Smooth muscle cell (in vitro differentiated cells): ENCODE results near the gene CEP290. TPM values are rescaled to one million over a fixed set of nuclear protein-coding genes. Genes with fewer than 3 reads are reported as not detected.

Experiments
- DNase-seq: peaks from one replicate; lab custom pipeline; 2025; ENCODE audit not compliant: unreplicated experiment; lab: John Stamatoyannopoulos, UW
- H2AFZ ChIP-seq: fragments of 200-600 bp; sonication (generic); 2 replicates; pipeline ENCODE4 v1.6.0; 2016; ENCODE audit warnings: antibody characterized with exemption, low read depth, mild to moderate bottlenecking
- H3F3A ChIP-seq: fragments of 200-600 bp; sonication (generic); 2 replicates; pipeline ENCODE4 v1.6.0; 2017; ENCODE audit warnings: antibody characterized with exemption, low read depth
- H3K27ac ChIP-seq: fragments of 200-600 bp; sonication (generic); 2 replicates; pipeline ENCODE4 v1.5.1; 2016; ENCODE audit warnings: low read depth, mild to moderate bottlenecking
- H3K27me3 ChIP-seq: fragments of 200-600 bp; sonication (generic); 2 replicates; pipeline ENCODE4 v1.6.1; 2016; ENCODE audit warnings: low read depth, mild to moderate bottlenecking
- H3K36me3 ChIP-seq: fragments of 200-600 bp; sonication (generic); 2 replicates; pipeline ENCODE4 v1.5.1; 2016; ENCODE audit warnings: low read depth
- H3K4me1 ChIP-seq: fragments of 200-600 bp; sonication (generic); 2 replicates; pipeline ENCODE4 v1.5.1; 2016; ENCODE audit warnings: low read depth
- H3K4me2 ChIP-seq: fragments of 200-600 bp; sonication (generic); 2 replicates; pipeline ENCODE4 v1.6.0; 2016; ENCODE audit warnings: mild to moderate bottlenecking
- H3K4me3 ChIP-seq: fragments of 200-600 bp; sonication (generic); 2 replicates; pipeline ENCODE4 v1.5.1; 2016; ENCODE audit warnings: mild to moderate bottlenecking
- H3K79me2 ChIP-seq: fragments of 200-600 bp; sonication (generic); 2 replicates; pipeline ENCODE4 v1.6.0; 2016; ENCODE audit warnings: low read depth, mild to moderate bottlenecking
- H3K9ac ChIP-seq: fragments of 200-600 bp; sonication (generic); 2 replicates; pipeline ENCODE4 v1.6.0; 2016; ENCODE audit warnings: low read depth
- H3K9me3 ChIP-seq: fragments of 200-600 bp; sonication (generic); replicated peaks from 2 replicates; pipeline ENCODE4 v1.5.1; 2016; ENCODE audit warnings: low read depth
- H4K20me1 ChIP-seq: fragments of 200-600 bp; sonication (generic); 2 replicates; pipeline ENCODE4 v1.6.0; 2016; ENCODE audit warnings: low read depth
- WGBS: methylation state at CpG from one replicate; pipeline ENCODE4 v1.1.7; 2016; ENCODE audit warnings: low lambda C conversion rate; 5-methylcytosine and 5-hydroxymethylcytosine counted together
- polyA plus RNA-seq: library from polyadenylated mRNA; unstranded; fragments of >200 nt; fragmentation: Nextera tagmentation; extraction: Ambion mirVana; gene quantifications from 2 replicates; pipeline ENCODE4 v1.2.1, GENCODE V29; 2016
- total RNA-seq: library from RNA; depleted of rRNA; stranded (reverse); fragments of >200 nt; gene quantifications from 2 replicates; pipeline ENCODE4 v1.2.3, GENCODE V29; 2014
- TF ChIP-seq, protein P1 (sequence below): fragments of 200-600 bp; sonication (generic); IDR thresholded peaks from 2 replicates; pipeline ENCODE4 v1.5.1; 2017; ENCODE audit warnings: borderline replicate concordance, mild to moderate bottlenecking, antibody characterized with exemption; ENCODE audit not compliant: insufficient read depth, poor library complexity, severe bottlenecking

Gene CEP290
- total and polyA plus RNA-seq, 2 experiments from 2014 or later, result 10.4 to 13.2 TPM

- no peaks in the 10 kb centered on the region for H3K9me3 ChIP-seq
- no peaks in the 10 kb centered on the region for H4K20me1 ChIP-seq
- H3K27me3 ChIP-seq, result no peaks in the 10 kb centered on the region
- no peak within 1 kb of the TSS for H3K4me2 ChIP-seq
- H2AFZ ChIP-seq, result no peak within 1 kb of the TSS
- no peak within 1 kb of the TSS for H3K9ac ChIP-seq
- no peaks in the 10 kb centered on the region for H3K79me2 ChIP-seq
- H3K36me3 ChIP-seq, result no peaks in the 10 kb centered on the region
- TF ChIP-seq, protein P1, sequence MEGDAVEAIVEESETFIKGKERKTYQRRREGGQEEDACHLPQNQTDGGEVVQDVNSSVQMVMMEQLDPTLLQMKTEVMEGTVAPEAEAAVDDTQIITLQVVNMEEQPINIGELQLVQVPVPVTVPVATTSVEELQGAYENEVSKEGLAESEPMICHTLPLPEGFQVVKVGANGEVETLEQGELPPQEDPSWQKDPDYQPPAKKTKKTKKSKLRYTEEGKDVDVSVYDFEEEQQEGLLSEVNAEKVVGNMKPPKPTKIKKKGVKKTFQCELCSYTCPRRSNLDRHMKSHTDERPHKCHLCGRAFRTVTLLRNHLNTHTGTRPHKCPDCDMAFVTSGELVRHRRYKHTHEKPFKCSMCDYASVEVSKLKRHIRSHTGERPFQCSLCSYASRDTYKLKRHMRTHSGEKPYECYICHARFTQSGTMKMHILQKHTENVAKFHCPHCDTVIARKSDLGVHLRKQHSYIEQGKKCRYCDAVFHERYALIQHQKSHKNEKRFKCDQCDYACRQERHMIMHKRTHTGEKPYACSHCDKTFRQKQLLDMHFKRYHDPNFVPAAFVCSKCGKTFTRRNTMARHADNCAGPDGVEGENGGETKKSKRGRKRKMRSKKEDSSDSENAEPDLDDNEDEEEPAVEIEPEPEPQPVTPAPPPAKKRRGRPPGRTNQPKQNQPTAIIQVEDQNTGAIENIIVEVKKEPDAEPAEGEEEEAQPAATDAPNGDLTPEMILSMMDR, result no peak
- no peaks in the 10 kb centered on the region for H3F3A ChIP-seq
- DNase-seq, result no peak
- WGBS, result 38% methylated on average over 3 of the region's 3 CpGs
- H3K27ac ChIP-seq, result no peak within 1 kb of the TSS
- no peaks in the 10 kb centered on the region for H3K4me1 ChIP-seq
- no peak within 1 kb of the TSS for H3K4me3 ChIP-seq
Measured at GRCh38 chr12:88029093-88029665, 112.7 kb downstream of the CEP290 start, which contains the start of gene C12orf50. Gene C12orf50 (minus strand): TSS chr12:88029401. CDS start chr12:88026962, 2,439 bp downstream.

- WGBS, result 92% methylated on average over 1 of the region's 1 CpG
- H3K9me3 ChIP-seq, result no peaks in the 10 kb centered on the region
- no peaks in the 10 kb centered on the region for H3K36me3 ChIP-seq
- no peak overlapping the region for H3K9ac ChIP-seq
- H3F3A ChIP-seq, result no peaks in the 10 kb centered on the region
- no peaks in the 10 kb centered on the region for H4K20me1 ChIP-seq
- no peaks in the 10 kb centered on the region for H3K27me3 ChIP-seq
- no peak overlapping the region for H2AFZ ChIP-seq
- no peak overlapping the region for H3K4me2 ChIP-seq
- TF ChIP-seq, protein P1, result no peak
- H3K4me3 ChIP-seq, result no peak overlapping the region
- H3K4me1 ChIP-seq, result no peaks in the 10 kb centered on the region
- no peak for DNase-seq
- no peaks in the 10 kb centered on the region for H3K79me2 ChIP-seq
- no peak overlapping the region for H3K27ac ChIP-seq
Measured at GRCh38 chr12:88026196-88026595, 115.7 kb downstream of the CEP290 start.

GRCh38 chr12:88017964-88018363 lies 123.9 kb downstream of the CEP290 start:
- Histone ChIP-seq H3K4me2 (no peak overlapping the region), H3F3A (no peaks in the 10 kb centered on the region), H4K20me1 (no peaks in the 10 kb centered on the region), H2AFZ (no peak overlapping the region), H3K4me1 (no peaks in the 10 kb centered on the region), H3K79me2 (no peaks in the 10 kb centered on the region), H3K27ac (no peak overlapping the region), H3K4me3 (no peak overlapping the region), H3K27me3 (no peaks in the 10 kb centered on the region), H3K9me3 (no peaks in the 10 kb centered on the region), H3K9ac (no peak overlapping the region), H3K36me3 (no peaks in the 10 kb centered on the region)
- DNase-seq, result no peak
- WGBS, result 75% methylated on average over 3 of the region's 3 CpGs
- TF ChIP-seq, protein P1, result no peak

DNA sequence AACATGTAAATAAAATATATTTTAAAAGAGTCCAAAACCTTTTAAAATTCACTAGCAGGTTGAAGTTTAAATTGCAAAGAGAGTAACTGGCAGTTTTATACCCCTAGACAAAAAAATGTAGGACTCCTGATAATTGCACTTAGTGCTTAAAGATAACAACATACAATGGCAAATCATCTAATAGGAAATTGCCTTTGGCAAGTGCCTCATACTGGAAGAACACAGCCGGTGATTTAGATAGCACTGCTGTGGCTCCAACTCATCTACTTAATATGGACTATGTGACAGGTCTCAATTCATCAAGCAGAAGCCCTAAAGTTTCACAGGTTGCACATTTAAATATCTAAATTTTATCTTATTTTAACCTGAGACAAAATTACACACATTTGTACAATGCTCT lies 126.1 kb downstream of the CEP290 start:
- Histone ChIP-seq H3K36me3 (no peaks in the 10 kb centered on the region), H3F3A (no peaks in the 10 kb centered on the region), H3K4me1 (no peaks in the 10 kb centered on the region), H3K4me3 (no peak overlapping the region), H3K9ac (no peak overlapping the region), H3K27ac (no peak overlapping the region), H3K4me2 (no peak overlapping the region), H2AFZ (no peak overlapping the region), H3K27me3 (no peaks in the 10 kb centered on the region), H3K9me3 (no peaks in the 10 kb centered on the region), H3K79me2 (no peaks in the 10 kb centered on the region), H4K20me1 (no peaks in the 10 kb centered on the region)
- TF ChIP-seq, protein P1, result no peak
- 74% methylated on average over 1 of the region's 1 CpG for WGBS
- DNase-seq, result no peak
